ENCODE data around the gene UGT1A4. TPM values are rescaled to one million over a fixed set of nuclear protein-coding genes. Genes with fewer than 3 reads are reported as not detected.

The UGT1A4 gene
- total and polyA plus RNA-seq, 10 of the 15 experiments (the other 5 are each of a cell fraction or from before 2014, with no cell fraction given), result not detected

- FAIRE-seq (no peak), DNase-seq (ENCODE audit: low read depth, low spot score) (no peak)
- POLR2A ChIA-PET, result no interaction called here
Observed at GRCh38 chr2:233811732-233812131, 93.2 kb downstream of the UGT1A4 start.

More at GRCh38 chr2:233811732-233812131, 93.2 kb downstream of the UGT1A4 start:
- WGBS (ENCODE audit: insufficient coverage, insufficient replicate concordance, low lambda C conversion rate, missing lambda C conversion rate), result 21% methylated on average over 8 of the region's 8 CpGs
- no peaks in the 10 kb centered on the region for H3K9me3 ChIP-seq (replicated peaks; ENCODE audit: control insufficient read depth, insufficient read depth, low read length)
- no peaks in the 10 kb centered on the region for H3K79me2 ChIP-seq (ENCODE audit: control insufficient read depth, insufficient read depth, low read length)
- no peaks in the 10 kb centered on the region for H3K36me3 ChIP-seq (ENCODE audit: control insufficient read depth in 2 of 2, insufficient read depth in 2 of 2, low read length in 1 of 2)
- CTCF ChIA-PET, result no interaction called here
- H3K4me3 ChIP-seq, result no peak overlapping the region
- BruUV-seq (replicated peaks), result no TSS peak
- no peak overlapping the region for H3K9ac ChIP-seq (ENCODE audit: control insufficient read depth, insufficient read depth, low read length)
- intact Hi-C loops (cut with micrococcal nuclease; ENCODE audit: unreplicated experiment), result no loop called here
- TF ChIP-seq NKRF (conservative IDR thresholded peaks at IDR 0.05) (no peak), CBX3 (IDR thresholded peaks at IDR 0.05; ENCODE audit: borderline replicate concordance, low read depth) (no peak), RUNX3 (IDR thresholded peaks at IDR 0.05; ENCODE audit: low read length) (no peak), CTCF (IDR thresholded peaks at IDR 0.05 in 2 of 3, conservative IDR thresholded peaks at IDR 0.05 in 1 of 3; ENCODE audit: control insufficient read depth in 2 of 3, extremely low read depth in 1 of 3, insufficient read depth in 1 of 3, low read depth in 3 of 3, low read length in 3 of 3) (no peak), CREM (IDR thresholded peaks at IDR 0.05; ENCODE audit: low read depth) (no peak), SP1 (IDR thresholded peaks at IDR 0.05; ENCODE audit: low read depth, low read length) (no peak), MEF2B (IDR thresholded peaks at IDR 0.05; ENCODE audit: partially characterized antibody, poor library complexity, severe bottlenecking) (no peak), SMAD1 (IDR thresholded peaks at IDR 0.05; ENCODE audit: low read depth, partially characterized antibody) (no peak), MYB (IDR thresholded peaks at IDR 0.05; ENCODE audit: borderline replicate concordance, low read depth, low read length) (no peak), PML (IDR thresholded peaks at IDR 0.05; ENCODE audit: low read length) (no peak), POLR2AphosphoS2 (IDR thresholded peaks at IDR 0.05; ENCODE audit: low read depth, low read length) (no peak), GATAD2B (conservative IDR thresholded peaks at IDR 0.05; ENCODE audit: low read depth) (no peak), ELK1 (IDR thresholded peaks at IDR 0.05; ENCODE audit: low read depth, low read length) (no peak), ZBTB33 (IDR thresholded peaks at IDR 0.05) (no peak)
- H3K27ac ChIP-seq (ENCODE audit: control insufficient read depth, insufficient read depth), result no peak overlapping the region
- no peak overlapping the region for H3K4me2 ChIP-seq (ENCODE audit: control insufficient read depth, insufficient read depth)
- no peak overlapping the region for H2AFZ ChIP-seq (ENCODE audit: control insufficient read depth, low read depth, low read length)
- H3K27me3 ChIP-seq (replicated peaks in 1 of 2; ENCODE audit: control insufficient read depth in 2 of 2, insufficient read depth in 2 of 2, low read length in 1 of 2), result no peaks in the 10 kb centered on the region; a peak in 2 of 4 replicates
- ATAC-seq, result no peak
- SMC1A ChIA-PET (ENCODE audit: uncharacterized antibody, unreplicated experiment), result no interaction called here
- no peaks in the 10 kb centered on the region for H3K4me1 ChIP-seq (ENCODE audit: control insufficient read depth, insufficient read depth, low read length)
- no peaks in the 10 kb centered on the region for H4K20me1 ChIP-seq (ENCODE audit: control insufficient read depth, insufficient read depth)
- RAD21 ChIA-PET (ENCODE audit: unreplicated experiment), result no interaction called here
- in situ Hi-C loops (cut with MboI), result no loop called here

Data from GM12878 (cell line).